GM12878 (cell line): Measurements from ENCODE around the gene AGK. TPM values are rescaled to one million over a fixed set of nuclear protein-coding genes. Genes with fewer than 3 reads are reported as not detected.

ENCODE experiments used
- CBFB ChIP-seq: IDR thresholded peaks from 2 replicates; pipeline ENCODE4 v1.6.1; 2016; ENCODE audit warnings: antibody characterized with exemption, low read depth
- CEBPB ChIP-seq, 2 experiments: fragments of 150-350 bp in 1 of 2; IDR thresholded peaks; 2 replicates each; pipeline ENCODE4 v1.6.1; 2012 to 2014; ENCODE audit warnings: low read depth in 2 of 2, low read length in 2 of 2, borderline replicate concordance in 1 of 2, inconsistent platforms in 1 of 2
- EGR1 ChIP-seq, 2 experiments: IDR thresholded peaks; 1 replicate in 1 of 2; 2 replicates in 1 of 2; pipeline ENCODE4 v1.6.1; 2011 to 2012; ENCODE audit warnings: low read depth in 2 of 2, low read length in 2 of 2, borderline replicate concordance in 1 of 2, mild to moderate bottlenecking in 1 of 2, moderate library complexity in 1 of 2
- EP300 ChIP-seq, 2 experiments: fragments of 150-350 bp in 1 of 2; IDR thresholded peaks; 2 replicates each; pipeline ENCODE4 v1.6.1; 2011 to 2012; ENCODE audit warnings: low read depth in 2 of 2, low read length in 2 of 2, borderline replicate concordance in 1 of 2, improper control_type of control experiment in 1 of 2, inconsistent platforms in 1 of 2; ENCODE audit not compliant: control insufficient read depth in 1 of 2
- HDAC2 ChIP-seq: fragments of 200-600 bp; sonication (generic); IDR thresholded peaks from 2 replicates; pipeline ENCODE4 v1.6.1; 2017
- IRF3 ChIP-seq: fragments of 450-650 bp; IDR thresholded peaks from 2 replicates; pipeline ENCODE4 v1.6.1; 2014; ENCODE audit warnings: mild to moderate bottlenecking
- KAT2A ChIP-seq: conservative IDR thresholded peaks from 2 replicates; pipeline ENCODE4 v1.6.1; 2011; ENCODE audit warnings: low read depth, low read length; ENCODE audit not compliant: control insufficient read depth
- KLF5 ChIP-seq: fragments of 450-650 bp; IDR thresholded peaks from 2 replicates; pipeline ENCODE4 v1.6.1; 2014; ENCODE audit warnings: mild to moderate bottlenecking; ENCODE audit not compliant: partially characterized antibody
- MLLT1 ChIP-seq: fragments of 450-650 bp; IDR thresholded peaks from 2 replicates; pipeline ENCODE4 v1.6.1; 2016; ENCODE audit warnings: mild to moderate bottlenecking
- NBN ChIP-seq: fragments of 450-650 bp; IDR thresholded peaks from 2 replicates; pipeline ENCODE4 v1.6.1; 2016
- PBX3 ChIP-seq: IDR thresholded peaks from 2 replicates; pipeline ENCODE4 v1.6.1; 2011; ENCODE audit warnings: mild to moderate bottlenecking, low read depth, low read length, moderate library complexity; ENCODE audit not compliant: insufficient replicate concordance
- PML ChIP-seq: IDR thresholded peaks from 2 replicates; pipeline ENCODE4 v1.6.1; 2012; ENCODE audit warnings: low read length, inconsistent platforms
- SKIL ChIP-seq: fragments of 450-650 bp; IDR thresholded peaks from 2 replicates; pipeline ENCODE4 v1.6.1; 2017; ENCODE audit warnings: mild to moderate bottlenecking, low read depth, inconsistent platforms; ENCODE audit not compliant: poor library complexity, severe bottlenecking
- SPI1 ChIP-seq: IDR thresholded peaks from 2 replicates; pipeline ENCODE4 v1.6.1; 2011; ENCODE audit warnings: low read depth, mild to moderate bottlenecking, low read length, moderate library complexity, borderline replicate concordance; ENCODE audit not compliant: insufficient read depth
- TAF1 ChIP-seq: IDR thresholded peaks from 2 replicates; pipeline ENCODE4 v1.6.1; 2011; ENCODE audit warnings: mild to moderate bottlenecking, low read depth, low read length, borderline replicate concordance
- TARDBP ChIP-seq: IDR thresholded peaks from 2 replicates; pipeline ENCODE4 v1.6.1; 2016; ENCODE audit warnings: borderline replicate concordance
- USF2 ChIP-seq: IDR thresholded peaks from 2 replicates; pipeline ENCODE4 v1.6.1; 2011; ENCODE audit warnings: low read depth, low read length, improper control_type of control experiment, borderline replicate concordance
- ZNF592 ChIP-seq: fragments of 450-650 bp; IDR thresholded peaks from 2 replicates; pipeline ENCODE4 v1.6.1; 2017; ENCODE audit warnings: mild to moderate bottlenecking, moderate library complexity
- polyA plus RNA-seq, 11 experiments: library from polyadenylated mRNA; depleted of rRNA in 4 of 11; unstranded in 6 of 11; stranded (reverse) in 5 of 11; fragments of >200 nt; fragmentation: Nextera tagmentation in 4 of 11; fragmentation: Illumina TruSeq in 1 of 11; extraction: Ambion mirVana in 4 of 11; extraction: Trizol in 1 of 11; gene quantifications; 1 replicate in 1 of 11; 2 replicates in 10 of 11; pipeline versions ENCODE4 v1.2.1 to v1.2.3, GENCODE V29; 2011 to 2016; ENCODE audit warnings: inconsistent platforms in 2 of 11, missing spikeins in 2 of 11, low read depth in 1 of 11
- total RNA-seq, 4 experiments: library from RNA; depleted of rRNA in 3 of 4; stranded (reverse); fragments of >200 nt in 3 of 4; fragmentation: Illumina TruSeq in 1 of 4; extraction: Trizol in 1 of 4; gene quantifications; 2 replicates each; pipeline versions ENCODE4 v1.2.1 to v1.2.3, GENCODE V29; 2013 to 2021

The AGK gene
- total and polyA plus RNA-seq, 10 of the 15 experiments (the other 5 are each of a cell fraction or from before 2014, with no cell fraction given), result 32.5 to 85.6 (median 47.8) TPM

GRCh38 chr7:141558544-141559183 lies 7.5 kb downstream of the AGK start (continued):
- TF ChIP-seq MLLT1, result peak; percentile 90
- TF ChIP-seq PBX3, result no peak
- TF ChIP-seq TAF1, result no peak
- TF ChIP-seq TARDBP, result no peak
- no peak for TF ChIP-seq USF2
- TF ChIP-seq HDAC2, result no peak
- peak; percentile 90 for TF ChIP-seq CBFB
- TF ChIP-seq SKIL, result peak; percentile 81
- no peak; the same call in 1 of the 2 replicates for TF ChIP-seq PML
- no peak for TF ChIP-seq KAT2A
- TF ChIP-seq IRF3, result no peak
- peak in 1 of 2 experiments; percentile 86; a peak in 1 of 4 replicates for TF ChIP-seq CEBPB (IDR thresholded peaks at IDR 0.05; ENCODE audit: borderline replicate concordance in 1 of 2, low read depth in 2 of 2, low read length in 2 of 2)
- peak; percentile 38 for TF ChIP-seq KLF5
- no peak for TF ChIP-seq EGR1 (IDR thresholded peaks at IDR 0.05; ENCODE audit: borderline replicate concordance in 1 of 2, low read depth in 2 of 2, low read length in 2 of 2)
- peak; percentile 93 to 96 for TF ChIP-seq EP300 (IDR thresholded peaks at IDR 0.05; ENCODE audit: borderline replicate concordance in 1 of 2, control insufficient read depth in 1 of 2, low read depth in 2 of 2, low read length in 2 of 2)
- peak; percentile 77 for TF ChIP-seq NBN
- TF ChIP-seq ZNF592, result peak; percentile 32; the same call in 1 of the 2 replicates
- peak; percentile 54; the same call in 1 of the 2 replicates for TF ChIP-seq SPI1
